ENCODE measurements around the gene PDLIM7.

The PDLIM7 gene

GRCh38 chr5:177530638-177531037 lies 33.2 kb upstream of the PDLIM7 start:
- CTCF ChIA-PET = interaction anchor here (0.8 kb wide), 1 partner anchor 140 kb away, joined by 3 read pairs; no protein-coding TSS in a partner anchor
- Mint-ChIP-seq H3K4me1 (no peaks in the 10 kb centered on the region), H3K27me3 (no peaks in the 10 kb centered on the region), H3K9me3 (no peaks in the 10 kb centered on the region), H3K4me3 (no peak overlapping the region), H3K27ac (no peak overlapping the region), H3K36me3 (peaks cover 22% of the 10 kb centered on the region)
- no peak for DNase-seq

DNA sequence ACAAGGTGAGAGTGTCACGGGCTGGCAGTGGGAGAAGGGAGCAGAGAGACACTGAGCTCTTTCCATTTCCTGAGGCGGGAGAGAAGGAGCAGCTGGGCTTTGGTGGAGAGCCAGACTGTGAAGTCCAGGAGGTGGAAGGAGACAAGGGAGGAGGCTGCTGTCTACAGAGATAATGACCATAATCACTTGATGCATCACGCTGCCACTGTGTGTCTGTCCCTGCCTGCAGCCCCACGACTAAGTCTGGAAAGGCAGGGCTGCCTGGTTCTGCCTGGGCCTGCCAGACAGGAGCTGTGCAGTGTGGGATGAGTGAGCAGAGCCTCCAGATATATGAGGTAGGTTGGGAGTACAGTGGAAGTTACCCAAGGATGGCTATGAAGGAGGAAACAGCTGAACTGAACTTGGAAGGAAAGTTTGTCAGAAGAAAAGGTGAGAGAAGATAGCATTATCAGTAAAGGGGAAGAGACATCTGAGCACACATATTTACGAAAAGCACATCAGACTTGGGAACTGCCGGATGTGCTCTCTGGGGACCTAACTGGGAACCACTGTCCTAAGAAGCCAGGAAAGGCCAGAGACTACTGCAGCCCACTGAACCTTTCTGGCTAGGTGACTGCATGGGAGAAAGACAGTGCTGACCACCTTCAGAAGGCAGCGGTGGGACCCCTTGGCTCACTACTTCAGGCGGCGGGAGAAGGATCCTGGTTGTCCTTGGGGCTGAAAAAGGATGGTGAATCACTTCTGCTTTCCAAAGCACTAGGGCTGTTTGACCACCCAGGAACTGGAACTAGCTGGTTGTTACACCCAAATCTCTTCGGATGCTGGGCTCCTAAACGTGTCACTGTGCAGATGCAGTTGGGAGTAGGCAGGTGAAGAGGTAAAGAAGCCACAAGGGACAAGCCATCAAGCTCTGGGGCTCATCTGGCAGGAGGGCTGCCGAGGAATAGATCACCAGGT lies 32.1 kb upstream of the PDLIM7 start:
- Mint-ChIP-seq H3K27me3 (no peaks in the 10 kb centered on the region), H3K36me3 (peaks cover 27% of the 10 kb centered on the region), H3K4me1 (no peaks in the 10 kb centered on the region), H3K9me3 (no peaks in the 10 kb centered on the region), H3K27ac (peak overlapping the region; percentile 12), H3K4me3 (no peak overlapping the region)
- no peak for DNase-seq
- CTCF ChIA-PET = no interaction called here

GRCh38 chr5:177528631-177529030 lies 31.2 kb upstream of the PDLIM7 start:
- no peaks in the 10 kb centered on the region for H3K4me1 Mint-ChIP-seq
- no peaks in the 10 kb centered on the region for H3K27me3 Mint-ChIP-seq
- H3K27ac Mint-ChIP-seq = no peak overlapping the region
- CTCF ChIA-PET = no interaction called here
- DNase-seq = no peak
- peaks cover 27% of the 10 kb centered on the region for H3K36me3 Mint-ChIP-seq
- H3K4me3 Mint-ChIP-seq = no peak overlapping the region
- no peaks in the 10 kb centered on the region for H3K9me3 Mint-ChIP-seq

DNA sequence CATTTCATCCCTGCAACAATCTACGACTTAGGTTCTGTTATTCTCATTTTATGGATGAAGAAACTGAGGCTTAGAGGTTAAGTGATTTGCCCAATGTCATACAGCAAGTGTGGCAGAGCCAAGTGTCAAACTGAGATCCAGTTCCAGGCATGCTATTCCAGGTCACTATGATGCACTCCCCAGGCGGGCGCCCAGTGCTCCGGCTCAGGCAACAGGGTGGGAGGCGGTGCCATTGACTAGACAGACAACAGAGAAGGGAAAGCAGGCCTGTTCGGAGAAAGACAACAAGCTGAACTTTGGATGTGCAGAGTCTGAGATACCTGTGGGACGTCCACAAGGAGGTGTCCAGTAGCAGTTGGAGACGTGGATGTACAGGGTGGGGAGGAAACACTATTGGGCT lies 30.2 kb upstream of the PDLIM7 start:
- Mint-ChIP-seq H3K36me3 (peaks cover 23% of the 10 kb centered on the region), H3K4me1 (no peaks in the 10 kb centered on the region), H3K27ac (no peak overlapping the region), H3K9me3 (no peaks in the 10 kb centered on the region), H3K4me3 (no peak overlapping the region), H3K27me3 (no peaks in the 10 kb centered on the region)
- CTCF ChIA-PET = no interaction called here
- no peak for DNase-seq

- CTCF ChIA-PET = no interaction called here
- no peak for DNase-seq
- no peak overlapping the region for H3K27ac Mint-ChIP-seq
- no peaks in the 10 kb centered on the region for H3K4me1 Mint-ChIP-seq
- H3K9me3 Mint-ChIP-seq = no peaks in the 10 kb centered on the region
- H3K36me3 Mint-ChIP-seq = peaks cover 18% of the 10 kb centered on the region
- no peak overlapping the region for H3K4me3 Mint-ChIP-seq
- H3K27me3 Mint-ChIP-seq = no peaks in the 10 kb centered on the region
Measured at GRCh38 chr5:177526791-177527190, 29.4 kb upstream of the PDLIM7 start.

DNA sequence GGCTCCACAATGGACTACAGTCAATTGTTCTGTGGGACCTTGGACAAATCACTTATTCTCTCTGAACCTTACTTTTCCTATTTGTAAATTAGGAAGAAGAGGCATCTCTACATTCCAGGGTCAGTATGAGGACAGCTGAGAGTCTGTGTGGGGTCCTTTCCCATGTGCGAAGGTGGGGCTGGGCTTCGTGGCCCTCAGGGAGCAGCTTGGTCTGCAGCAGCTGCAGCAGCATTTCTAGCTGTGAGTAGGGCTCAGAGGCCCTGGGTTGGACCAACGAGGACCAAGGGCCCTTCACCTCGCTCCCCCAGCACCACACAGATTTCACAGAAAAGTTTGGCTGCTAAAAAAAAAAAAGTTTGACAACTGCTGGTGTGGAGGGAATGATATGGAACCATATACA lies 28.8 kb upstream of the PDLIM7 start:
- DNase-seq = no peak
- H3K27me3 Mint-ChIP-seq = no peaks in the 10 kb centered on the region
- peaks cover 16% of the 10 kb centered on the region for H3K36me3 Mint-ChIP-seq
- no peak overlapping the region for H3K27ac Mint-ChIP-seq
- CTCF ChIA-PET = interaction anchor here (0.7 kb wide), 1 partner anchor 11 kb away, joined by 3 read pairs; no protein-coding TSS in a partner anchor
- no peaks in the 10 kb centered on the region for H3K9me3 Mint-ChIP-seq
- no peak overlapping the region for H3K4me3 Mint-ChIP-seq
- peaks cover 6% of the 10 kb centered on the region for H3K4me1 Mint-ChIP-seq

- no peak overlapping the region for H3K27ac Mint-ChIP-seq
- no peak for DNase-seq
- no peak overlapping the region for H3K4me3 Mint-ChIP-seq
- H3K27me3 Mint-ChIP-seq = no peaks in the 10 kb centered on the region
- CTCF ChIA-PET = interaction anchor here (0.9 kb wide), 1 partner anchor 453 kb away, joined by 3 read pairs; no protein-coding TSS in a partner anchor
- peaks cover 16% of the 10 kb centered on the region for H3K4me1 Mint-ChIP-seq
- H3K9me3 Mint-ChIP-seq = no peaks in the 10 kb centered on the region
- peaks cover 12% of the 10 kb centered on the region for H3K36me3 Mint-ChIP-seq
Measured at GRCh38 chr5:177524941-177525655, 27.7 kb upstream of the PDLIM7 start.

GRCh38 chr5:177524539-177524900 lies 27.1 kb upstream of the PDLIM7 start:
- CTCF ChIA-PET = interaction anchor here (0.7 to 0.9 kb wide), 2 partner anchors 13 to 453 kb away, joined by 3 read pairs; no protein-coding TSS in a partner anchor
- peaks cover 21% of the 10 kb centered on the region for H3K4me1 Mint-ChIP-seq
- H3K27ac Mint-ChIP-seq = no peak overlapping the region
- no peak overlapping the region for H3K4me3 Mint-ChIP-seq
- H3K36me3 Mint-ChIP-seq = peaks cover 15% of the 10 kb centered on the region
- H3K9me3 Mint-ChIP-seq = no peaks in the 10 kb centered on the region
- DNase-seq = no peak
- no peaks in the 10 kb centered on the region for H3K27me3 Mint-ChIP-seq

- CTCF ChIA-PET = interaction anchor here (0.7 kb wide), 1 partner anchor 14 kb away, joined by 3 read pairs; no protein-coding TSS in a partner anchor
- no peak for DNase-seq
- Mint-ChIP-seq H3K27ac (no peak overlapping the region), H3K4me3 (no peak overlapping the region), H3K36me3 (peaks cover 14% of the 10 kb centered on the region), H3K9me3 (no peaks in the 10 kb centered on the region), H3K27me3 (no peaks in the 10 kb centered on the region), H3K4me1 (peaks cover 27% of the 10 kb centered on the region)
Measured at GRCh38 chr5:177523711-177524538, 26.5 kb upstream of the PDLIM7 start.

- no peaks in the 10 kb centered on the region for H3K9me3 Mint-ChIP-seq
- CTCF ChIA-PET = interaction anchor here (0.7 to 1.6 kb wide), 2 partner anchors 19 to 33 kb away, joined by 3 to 4 read pairs; no protein-coding TSS in a partner anchor
- peaks cover 38% of the 10 kb centered on the region for H3K4me1 Mint-ChIP-seq
- peak overlapping the region; percentile 7 for H3K27ac Mint-ChIP-seq
- H3K4me3 Mint-ChIP-seq = no peak overlapping the region
- no peaks in the 10 kb centered on the region for H3K27me3 Mint-ChIP-seq
- peaks cover 21% of the 10 kb centered on the region for H3K36me3 Mint-ChIP-seq
- DNase-seq = no peak
Measured at GRCh38 chr5:177520916-177521513, 23.6 kb upstream of the PDLIM7 start.

DNA sequence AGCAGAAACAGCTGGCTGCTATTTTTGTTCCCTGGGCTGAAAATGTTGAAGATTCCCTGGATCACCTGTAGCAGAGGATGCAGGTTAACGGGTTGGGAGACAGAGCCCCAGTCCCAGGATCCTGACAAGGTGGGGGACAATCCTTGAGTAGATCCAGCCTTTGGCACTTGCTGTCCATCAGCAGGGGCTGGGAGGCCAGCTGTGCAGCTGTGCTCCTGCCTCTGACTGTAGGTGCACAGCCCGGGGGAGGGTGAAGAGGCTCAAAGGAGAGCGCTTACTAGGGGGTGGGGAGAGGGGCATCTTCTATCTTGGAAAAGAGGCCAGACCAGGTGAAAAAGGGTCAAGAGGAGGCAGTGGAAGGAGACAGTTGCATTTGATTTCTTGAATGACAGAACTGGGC lies 22.9 kb upstream of the PDLIM7 start:
- Mint-ChIP-seq H3K9me3 (no peaks in the 10 kb centered on the region), H3K4me1 (peaks cover 45% of the 10 kb centered on the region), H3K27ac (no peak overlapping the region), H3K36me3 (peaks cover 25% of the 10 kb centered on the region), H3K27me3 (no peaks in the 10 kb centered on the region), H3K4me3 (no peak overlapping the region)
- no peak for DNase-seq
- CTCF ChIA-PET = no interaction called here

GRCh38 chr5:177519463-177520235 lies 22.2 kb upstream of the PDLIM7 start:
- H3K36me3 Mint-ChIP-seq = peaks cover 29% of the 10 kb centered on the region
- no peaks in the 10 kb centered on the region for H3K27me3 Mint-ChIP-seq
- no peak for DNase-seq
- peak overlapping the region; percentile 37 for H3K27ac Mint-ChIP-seq
- no peak overlapping the region for H3K4me3 Mint-ChIP-seq
- CTCF ChIA-PET = interaction anchor here (1.2 kb wide), 1 partner anchor 200 kb away, joined by 3 read pairs; no protein-coding TSS in a partner anchor
- H3K4me1 Mint-ChIP-seq = peaks cover 51% of the 10 kb centered on the region
- H3K9me3 Mint-ChIP-seq = no peaks in the 10 kb centered on the region
